SKM-1 treated with dmso at 0.1 percent for 144 hours (cell line): ENCODE results near the gene CCDC178.
A peak's percentile ranks its signal among the peaks of the same experiment; 100 is the strongest.

ENCODE experiments used
- DNase-seq: peaks from one replicate; lab custom pipeline; 2025; ENCODE audit not compliant: unreplicated experiment; lab: John Stamatoyannopoulos, UW

CCDC178 gene

DNA sequence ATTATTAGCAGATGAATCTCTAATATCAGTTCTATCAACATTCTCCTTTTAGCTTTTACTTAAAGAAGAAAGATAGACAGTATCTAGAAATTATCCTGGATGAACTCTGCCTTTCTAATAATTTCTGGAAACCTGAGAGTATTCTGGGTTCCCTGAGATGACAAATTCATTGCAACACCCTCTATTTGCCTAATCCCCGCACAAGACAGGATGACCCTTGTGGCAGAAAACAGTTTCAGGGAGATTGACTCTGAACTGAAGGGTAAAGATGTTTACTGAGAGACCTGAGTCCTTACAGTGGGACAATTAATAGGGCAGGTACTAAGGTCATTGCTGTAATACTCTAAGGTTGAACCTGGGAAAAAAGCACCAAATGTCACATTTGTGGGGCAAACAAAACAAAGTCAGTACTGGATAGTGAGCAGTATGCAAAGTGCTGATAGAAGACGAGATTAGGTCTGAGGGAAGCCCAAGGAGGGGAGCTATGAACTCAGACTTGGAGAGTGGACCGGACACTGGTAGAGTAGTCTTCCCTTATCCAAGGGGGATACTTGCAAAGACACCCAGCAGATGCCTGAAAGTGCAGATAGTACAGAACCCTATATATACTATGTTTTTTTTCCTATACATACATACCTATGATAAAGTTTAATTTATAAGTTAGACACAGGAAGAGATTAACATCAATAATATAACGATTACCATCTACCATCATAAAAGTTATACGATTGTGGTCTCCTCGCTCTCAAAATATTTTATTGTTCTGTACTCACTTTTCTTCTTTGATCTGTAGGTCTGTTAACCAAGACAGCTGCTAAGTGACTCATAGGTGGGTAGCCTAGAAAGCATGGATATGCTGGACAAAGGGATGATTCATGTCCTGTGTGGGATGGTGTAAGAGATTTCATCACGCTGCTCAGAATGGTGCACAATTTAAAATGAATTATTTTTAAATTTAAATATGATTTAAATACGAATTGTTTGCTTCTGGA lies 519.4 kb downstream of the CCDC178 start:
- DNase-seq, result peak; percentile 41

DNA sequence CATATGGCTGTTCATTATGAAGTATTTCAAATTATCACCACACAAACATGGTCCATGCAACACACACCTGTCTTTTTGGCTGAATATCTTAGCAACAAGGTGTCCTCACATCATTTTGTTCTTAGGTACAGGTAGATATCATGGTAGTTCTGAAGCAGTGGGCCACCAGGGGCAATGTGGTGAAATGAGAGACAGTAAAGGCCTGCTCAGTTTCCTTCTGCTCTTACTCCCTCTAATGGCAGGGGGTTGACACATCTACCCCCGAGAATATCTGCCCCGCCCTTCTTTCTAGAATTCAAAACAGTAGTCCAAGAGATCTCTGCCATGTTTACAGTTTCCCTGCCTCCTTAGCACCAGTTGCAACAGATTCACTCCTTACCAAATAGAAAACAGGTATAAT lies 520.7 kb downstream of the CCDC178 start:
- peak; percentile 60 for DNase-seq

DNA sequence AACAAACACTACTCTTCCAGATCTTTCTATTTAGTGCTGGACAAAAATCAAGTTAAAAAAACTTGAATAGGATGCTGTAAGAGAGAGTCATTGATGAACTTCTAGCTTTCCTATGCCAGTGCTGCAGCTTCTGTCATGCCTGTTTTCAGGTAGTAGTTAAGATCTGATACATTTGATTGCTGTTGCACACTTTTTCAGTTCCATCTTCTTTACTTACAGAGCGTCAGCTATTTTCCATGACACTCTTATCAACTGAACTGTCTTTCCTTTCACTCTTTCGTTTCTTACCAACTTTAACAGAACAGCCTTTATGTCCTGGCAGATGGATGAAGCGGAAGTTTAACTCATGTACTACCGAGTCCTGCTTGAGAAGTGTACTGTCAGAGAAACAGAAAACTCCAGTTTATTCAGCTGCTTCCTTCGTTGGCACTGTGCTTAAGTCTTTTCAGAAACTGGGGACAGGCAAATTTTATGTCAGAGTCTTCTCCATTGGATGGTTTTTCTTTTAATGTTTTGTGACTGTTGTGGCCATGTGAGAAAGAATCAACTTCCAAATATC lies 521.8 kb downstream of the CCDC178 start:
- no peak for DNase-seq

DNA sequence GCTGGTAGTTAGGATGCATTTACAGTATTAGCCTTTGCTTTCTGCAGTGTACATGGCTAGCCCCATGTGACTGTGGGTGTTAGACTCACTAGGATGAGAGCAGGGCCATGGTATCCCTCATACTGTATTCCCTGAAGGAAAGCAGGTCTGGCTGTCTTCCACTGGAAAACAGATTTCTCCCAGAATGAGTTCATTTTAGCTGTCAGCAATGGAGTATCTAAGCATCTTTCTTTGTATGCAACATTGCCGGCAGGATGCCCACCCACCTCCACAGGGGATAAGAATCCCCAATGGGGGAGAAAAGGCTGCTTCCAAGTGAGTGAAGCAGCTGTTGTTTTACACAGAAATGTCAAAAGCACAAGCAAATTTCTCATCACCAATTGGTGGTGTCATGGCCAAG lies 525.0 kb downstream of the CCDC178 start:
- DNase-seq, result no peak

DNA sequence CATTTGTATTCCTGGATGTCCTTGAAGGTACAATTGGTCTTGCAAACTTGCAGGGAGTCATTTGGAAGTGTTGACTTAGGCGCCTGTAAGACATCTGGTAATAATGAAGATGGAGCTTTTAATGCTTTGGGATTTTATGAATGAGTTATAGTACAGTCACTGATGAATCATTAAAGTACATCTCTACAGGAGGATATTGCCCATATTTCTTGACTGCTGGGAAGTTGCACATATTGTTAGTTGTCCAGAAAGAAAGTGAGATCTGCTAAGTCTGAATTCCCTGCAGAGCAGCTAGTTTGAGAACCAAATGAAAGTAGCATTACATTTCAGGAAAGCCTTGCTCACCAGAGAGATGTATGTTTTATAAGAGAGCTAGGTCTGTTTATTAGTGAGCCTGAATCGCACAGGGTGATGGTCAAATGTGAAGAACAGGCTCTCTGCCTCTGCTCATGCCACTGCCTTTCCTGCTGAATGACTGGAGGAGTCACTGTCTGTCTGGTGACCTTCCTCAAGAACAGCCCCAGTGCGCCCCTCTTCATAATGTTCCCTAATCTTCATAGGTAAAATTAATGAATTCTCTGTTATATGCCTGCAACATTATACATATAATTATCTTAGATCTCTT lies 528.7 kb downstream of the CCDC178 start:
- DNase-seq, result no peak

DNA sequence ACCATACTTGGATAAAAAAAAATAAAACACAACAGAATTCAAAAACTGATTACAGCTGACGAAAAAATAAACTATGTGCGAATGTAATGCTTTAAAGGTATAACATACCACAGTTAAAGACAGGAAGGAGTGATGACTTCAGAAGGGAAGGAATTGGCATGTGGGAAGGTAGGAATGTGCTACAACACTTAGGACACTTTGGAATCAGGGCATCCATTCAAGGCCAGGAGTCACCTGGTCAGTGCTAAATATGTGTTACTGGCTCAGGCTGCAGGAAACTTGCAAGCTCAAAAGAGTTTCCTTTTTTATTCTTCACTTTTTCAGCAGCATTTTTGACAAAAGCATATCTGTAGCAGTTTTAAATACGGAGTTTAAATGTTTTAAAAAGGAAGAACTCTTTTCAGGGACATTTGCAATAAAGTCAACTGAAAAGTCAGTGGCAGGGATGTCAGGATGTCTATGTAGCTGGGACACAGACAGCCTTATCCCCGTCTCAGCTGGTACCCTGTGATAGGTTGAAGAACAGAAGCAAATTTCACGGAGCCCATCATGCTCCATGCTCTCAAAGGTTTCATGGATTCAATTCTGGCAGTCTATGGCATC lies 529.7 kb downstream of the CCDC178 start:
- no peak for DNase-seq

DNA sequence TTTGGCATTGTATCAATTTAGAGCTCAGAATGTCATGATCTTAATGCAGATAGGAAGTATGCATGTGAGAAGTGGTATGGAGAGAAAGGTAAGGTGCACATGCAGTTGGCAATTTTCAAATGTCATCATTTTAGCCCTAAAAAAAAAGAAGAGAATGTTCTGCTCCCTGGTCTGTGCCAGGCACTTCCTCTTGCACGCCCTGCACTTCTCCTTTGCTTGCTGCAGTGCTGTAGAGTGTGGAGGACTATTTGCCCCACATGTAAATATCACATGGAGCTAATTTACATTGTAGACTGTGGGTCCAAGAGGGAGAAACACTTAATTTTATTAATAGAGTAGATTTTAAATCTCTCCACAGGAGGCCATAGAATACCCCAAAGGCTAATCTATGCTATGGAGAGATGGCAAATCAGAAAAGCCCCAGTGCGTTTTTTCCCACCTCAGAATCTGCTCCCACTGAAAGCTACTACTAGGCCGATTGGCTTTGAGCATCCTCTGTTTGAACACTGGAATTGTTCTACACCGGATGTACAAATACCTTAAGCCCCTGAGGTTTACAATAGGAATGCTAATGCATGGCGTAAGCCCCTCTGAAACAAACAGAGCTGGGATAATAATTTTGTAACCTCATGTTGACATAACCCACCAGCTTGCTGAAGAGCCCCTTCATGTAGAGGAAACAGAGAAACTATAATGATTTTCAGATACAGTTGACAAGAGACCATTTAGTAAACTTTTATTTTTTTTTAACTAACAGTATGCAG lies 530.5 kb downstream of the CCDC178 start:
- DNase-seq, result peak; percentile 49

DNA sequence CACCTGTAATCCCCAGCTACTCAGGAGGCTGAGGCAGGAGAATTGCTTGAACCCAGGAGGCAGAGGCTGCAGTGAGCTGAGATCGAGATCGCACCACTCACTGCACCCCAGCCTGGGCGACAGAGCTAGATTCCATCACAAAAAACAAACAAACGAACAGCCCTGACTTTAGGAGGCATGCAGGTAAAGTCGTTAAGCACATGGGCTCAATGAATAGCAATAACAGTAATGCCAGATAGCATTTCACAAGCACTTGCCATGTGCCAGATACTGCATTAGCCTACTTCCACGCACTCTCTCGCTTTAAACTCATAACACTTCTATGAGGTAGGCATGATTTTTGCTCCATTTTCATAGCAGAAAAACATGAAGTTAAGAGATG lies 532.1 kb downstream of the CCDC178 start:
- DNase-seq, result no peak

DNA sequence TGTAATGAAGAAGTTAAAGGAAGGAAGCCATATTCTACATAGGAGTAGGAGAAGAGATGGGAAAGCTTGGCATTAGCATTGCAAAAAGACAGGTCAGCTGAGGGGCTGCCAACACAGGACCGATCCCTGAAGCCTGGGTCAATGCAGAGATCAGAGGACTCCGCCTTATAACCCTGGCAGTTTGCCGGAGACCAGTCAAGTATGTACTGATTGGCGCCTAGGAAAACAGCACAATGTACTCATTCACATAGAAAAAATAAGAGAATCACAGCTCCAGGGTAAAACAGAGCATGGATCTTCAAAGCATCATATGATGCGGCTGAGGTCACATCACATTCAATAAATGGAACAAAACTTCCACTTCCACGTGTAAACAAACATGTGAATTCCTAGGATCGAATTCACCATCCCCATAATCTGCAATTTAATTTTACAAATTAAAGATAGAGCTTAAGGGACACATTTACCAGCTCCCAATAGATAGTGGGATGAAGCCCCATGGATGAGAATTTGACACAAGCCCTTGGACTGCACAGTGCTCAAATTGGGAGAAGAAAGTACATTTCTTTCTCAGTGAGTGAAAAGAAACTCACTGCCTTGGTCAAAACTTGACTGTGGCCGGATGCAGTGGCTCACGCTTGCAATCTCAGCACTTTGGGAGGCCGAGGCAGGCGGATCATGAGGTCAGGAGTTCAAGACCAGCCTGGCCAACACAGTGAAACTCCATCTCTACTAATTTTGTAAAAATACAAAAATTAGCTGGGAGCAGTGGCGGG lies 532.7 kb downstream of the CCDC178 start:
- no peak for DNase-seq

DNA sequence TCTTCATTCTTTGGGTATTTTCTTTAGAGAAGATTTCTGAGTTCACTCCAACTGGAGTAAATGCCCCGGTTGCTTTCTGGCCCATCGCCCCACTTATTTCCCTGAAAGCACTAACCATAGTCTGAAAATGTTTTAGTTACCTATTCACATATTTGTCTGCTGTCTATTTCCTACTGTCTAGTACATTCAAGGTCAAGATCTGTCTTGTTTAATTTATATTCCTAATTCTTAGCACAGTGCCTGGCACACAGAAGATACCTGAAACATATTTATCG lies 533.3 kb downstream of the CCDC178 start:
- DNase-seq, result no peak

DNA sequence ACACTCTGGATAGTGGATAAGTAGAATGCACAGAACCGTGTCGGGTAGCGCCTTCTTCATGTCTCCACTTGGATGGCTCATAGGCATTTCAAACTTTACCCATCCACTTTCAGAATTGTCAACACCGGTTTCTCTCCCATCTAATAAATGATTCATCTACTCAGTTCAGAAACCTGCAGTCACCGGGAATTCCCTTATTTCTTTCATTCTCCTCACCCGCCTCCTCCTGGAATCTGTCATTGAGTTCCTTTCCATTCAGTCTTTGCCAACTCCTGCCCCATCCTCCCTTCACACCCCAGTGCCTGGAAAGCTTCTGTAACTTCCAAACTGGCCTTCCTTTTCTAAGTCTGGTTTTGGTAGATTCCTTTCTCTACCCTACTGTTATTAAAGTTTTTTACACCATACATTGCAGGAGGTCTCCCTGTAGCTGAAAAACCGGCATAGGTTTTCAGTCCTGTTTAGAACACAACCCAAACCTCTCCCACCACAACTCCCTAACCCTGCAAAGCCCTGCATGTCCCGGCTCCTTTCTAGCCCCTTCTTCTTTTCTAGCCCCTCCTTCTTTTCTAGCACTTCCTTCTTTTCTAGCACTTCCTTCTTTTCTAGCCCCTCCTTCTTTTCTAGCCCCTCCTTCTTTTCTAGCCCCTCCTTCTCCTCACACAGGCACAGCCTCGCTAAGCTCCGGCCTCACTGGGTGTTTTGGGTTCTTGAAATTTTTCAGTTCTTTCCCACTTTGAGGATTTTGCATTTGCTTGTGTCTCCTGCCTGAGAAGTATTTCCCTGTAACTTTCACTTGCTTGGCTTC lies 533.8 kb downstream of the CCDC178 start:
- DNase-seq, result no peak

DNA sequence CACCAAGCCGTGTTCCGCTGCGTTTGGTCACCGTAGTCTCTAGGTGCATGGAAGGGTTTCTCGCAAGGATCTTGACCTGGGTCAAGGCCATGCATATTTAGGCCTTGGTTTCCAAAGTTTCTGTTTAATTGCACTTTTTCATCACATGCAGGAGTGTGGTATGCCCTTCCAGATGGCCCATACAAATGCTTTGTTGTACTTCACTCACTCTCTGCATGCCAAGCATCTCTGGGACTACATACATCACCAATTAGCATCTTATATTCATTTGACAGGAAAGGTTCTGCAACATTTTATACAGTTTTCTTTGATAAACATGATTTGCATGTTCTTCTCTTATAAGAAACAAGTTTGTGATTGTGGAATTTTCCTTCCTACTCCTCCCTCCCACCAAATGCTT lies 534.9 kb downstream of the CCDC178 start:
- DNase-seq, result no peak

DNA sequence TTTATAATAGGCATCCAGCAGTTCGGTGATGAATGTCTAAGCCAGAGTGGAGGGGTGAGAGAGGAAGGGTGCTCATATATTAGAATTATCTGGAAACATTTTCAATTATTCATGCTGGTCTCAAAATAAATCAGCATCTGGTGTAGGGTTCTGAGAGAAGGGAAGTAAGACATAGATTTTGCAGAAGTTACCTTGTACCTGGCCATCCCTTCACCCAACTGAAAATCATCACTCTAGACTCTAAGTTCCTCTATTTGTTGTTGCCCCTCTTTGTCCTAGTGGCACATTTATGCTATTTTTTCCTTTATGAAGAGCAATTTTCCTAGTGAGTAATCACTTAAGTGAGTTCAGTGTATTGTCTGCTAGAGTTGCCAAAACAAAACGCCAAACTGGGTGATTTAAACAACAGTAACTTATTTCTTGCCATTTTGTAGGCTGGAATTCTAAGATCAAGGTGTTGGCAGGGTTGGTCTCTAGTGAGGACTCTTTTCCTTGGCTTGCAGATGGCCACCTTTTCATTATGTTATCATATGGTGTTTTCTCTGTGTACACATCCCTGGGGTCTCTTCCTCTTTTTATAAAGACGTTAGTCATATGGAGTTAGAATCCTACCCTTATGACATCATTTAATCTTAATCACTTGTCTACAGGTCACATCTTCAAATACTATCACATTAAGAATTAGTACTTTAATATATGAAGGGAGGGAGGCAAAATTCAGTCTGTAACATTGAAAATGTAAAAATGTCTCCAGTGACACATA lies 537.8 kb downstream of the CCDC178 start:
- DNase-seq, result no peak

DNA sequence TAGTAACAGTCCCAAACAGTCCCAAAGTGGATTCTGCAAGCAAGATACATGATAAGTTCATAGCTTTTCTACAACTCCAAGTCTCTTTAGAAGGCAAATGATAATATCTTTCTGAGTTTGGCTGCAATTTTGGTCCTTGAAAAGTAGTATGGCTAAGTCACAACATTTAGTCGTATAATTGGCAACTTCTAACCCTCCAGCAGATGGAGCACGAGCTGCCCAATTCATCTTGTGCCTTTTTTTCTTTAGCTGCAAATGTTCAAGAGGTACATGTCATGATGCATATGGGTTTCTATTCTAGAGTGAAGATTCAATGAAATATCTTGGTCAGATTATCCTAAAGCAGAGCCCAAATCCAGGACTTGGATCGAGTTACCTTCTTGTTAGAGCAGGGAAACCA lies 540.7 kb downstream of the CCDC178 start:
- DNase-seq, result no peak

DNA sequence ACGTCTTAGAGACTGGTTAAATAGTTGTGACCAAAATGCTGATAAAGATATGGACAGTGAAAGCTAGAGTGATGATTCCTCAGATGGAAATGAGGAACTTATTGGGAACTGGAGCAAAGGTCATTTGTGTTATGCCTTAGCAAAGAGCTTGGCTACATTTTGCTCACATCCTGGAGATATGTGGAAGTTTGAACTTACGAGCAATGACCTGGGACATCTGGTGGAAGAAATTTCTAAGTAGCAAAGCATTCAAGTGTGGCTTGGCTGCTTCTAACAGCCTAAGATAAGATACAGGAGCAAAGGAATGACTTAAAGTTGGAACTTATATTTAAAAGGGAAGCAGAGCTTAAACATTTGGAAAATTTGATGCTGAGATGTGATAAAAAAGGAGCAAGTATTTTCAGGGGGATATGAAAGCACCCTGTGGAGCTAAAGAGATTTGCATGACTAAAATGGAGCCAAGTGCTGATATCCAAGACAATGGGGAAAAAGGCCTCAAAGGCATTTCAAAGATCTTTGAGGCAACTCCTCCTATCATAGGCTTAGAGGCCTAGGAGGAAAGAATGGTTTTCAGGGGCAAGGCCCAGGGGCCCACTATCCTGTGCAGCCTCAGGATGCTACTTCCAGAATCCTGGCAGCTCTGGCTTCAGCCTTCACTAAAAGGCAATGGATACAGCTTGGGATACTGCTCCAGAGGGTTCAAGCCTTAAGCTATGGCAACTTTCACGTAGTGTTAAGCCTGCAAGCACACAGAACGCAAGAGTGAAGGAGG lies 543.6 kb downstream of the CCDC178 start:
- DNase-seq, result no peak

DNA sequence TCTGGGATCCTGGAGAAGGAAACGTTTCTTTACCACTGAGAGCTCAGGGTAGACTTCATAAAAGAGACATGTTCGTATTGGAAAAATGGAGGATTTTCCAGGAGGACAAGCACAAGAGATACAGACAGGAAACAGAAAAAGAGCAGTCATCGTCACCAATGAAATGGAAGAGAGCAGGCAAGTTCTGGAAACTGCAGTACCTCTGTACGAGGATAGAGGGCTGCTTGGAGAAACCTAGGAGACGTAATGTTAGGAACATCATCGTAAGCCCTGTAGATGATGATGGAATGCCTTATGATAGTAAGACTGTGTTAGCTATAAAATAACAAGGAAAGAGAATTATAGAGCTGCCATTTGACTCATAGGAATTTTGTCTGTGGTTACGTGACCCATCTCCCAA lies 546.6 kb downstream of the CCDC178 start:
- no peak for DNase-seq

DNA sequence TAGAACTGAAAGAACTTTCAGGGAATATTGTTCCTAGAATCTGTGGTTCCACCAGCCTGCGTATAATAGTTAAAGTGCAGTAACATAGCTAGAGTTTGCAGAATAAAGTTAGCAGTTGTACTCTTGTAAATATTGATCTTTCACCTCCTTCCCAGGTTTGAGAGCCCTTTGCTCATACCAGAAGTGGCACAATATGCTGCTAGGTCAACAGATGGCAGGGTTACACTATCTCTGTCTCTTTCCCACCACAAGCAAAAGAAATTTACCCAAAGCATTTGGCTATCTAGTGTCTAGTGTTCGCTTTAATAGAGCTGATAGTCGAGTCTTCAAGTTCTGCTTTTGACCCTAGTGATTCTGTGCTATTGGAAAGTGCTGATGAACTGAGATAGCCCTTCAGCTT lies 548.7 kb downstream of the CCDC178 start:
- DNase-seq, result no peak

DNA sequence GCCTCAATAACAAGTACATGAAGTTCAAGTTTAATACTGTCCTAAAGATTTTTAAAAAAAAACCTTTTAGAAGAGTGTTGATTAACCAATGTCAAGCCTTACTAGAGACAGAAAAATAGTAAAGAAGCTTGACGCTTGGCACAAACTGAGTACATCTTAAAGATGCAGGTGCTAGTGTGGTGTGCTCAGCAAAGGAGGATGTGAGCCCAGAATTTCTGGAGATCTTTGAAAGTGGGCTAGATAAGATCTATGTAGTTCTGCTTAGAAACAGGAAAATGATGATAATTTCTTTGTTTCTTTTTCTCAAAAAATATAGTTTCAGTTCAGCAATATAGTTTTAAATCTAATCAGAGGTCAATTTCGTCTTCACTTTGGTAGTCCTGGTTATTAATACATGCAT lies 549.4 kb downstream of the CCDC178 start:
- DNase-seq, result no peak
